OCI-LY3 (cell line): ENCODE results near the gene CMTM2.

Experiments
- CTCF ChIP-seq: fragments of 200-600, 300-600 bp; sonication (generic); IDR thresholded peaks from 2 replicates; pipeline ENCODE4 v1.5.1; 2014; ENCODE audit warnings: antibody characterized with exemption, low read length, low read depth
- EZH2phosphoT487 ChIP-seq: fragments of 200-600 bp; shearing (Covaris generic); IDR thresholded peaks from 2 replicates; pipeline ENCODE4 v1.6.1; 2018; ENCODE audit warnings: antibody characterized with exemption, mixed run types, low read depth

- TF ChIP-seq CTCF (no peak), EZH2phosphoT487 (no peak)
Measured at GRCh38 chr16:66563574-66564334, 15.5 kb upstream of the CMTM2 start.
